Kidney epithelial cell (primary cell): ENCODE measurements around the gene PCTP. TPM values are rescaled to one million over a fixed set of nuclear protein-coding genes. Genes with fewer than 3 reads are reported as not detected.

Experiments used
- DNase-seq: peaks from one replicate; pipeline ENCODE4 v3.0.0-alpha.2; 2010; ENCODE audit warnings: low read depth
- H3K27me3 ChIP-seq: 2 replicates; pipeline ENCODE4 v1.6.0; 2011; ENCODE audit warnings: low read length; ENCODE audit not compliant: control insufficient read depth, insufficient read depth
- H3K36me3 ChIP-seq: 2 replicates; pipeline ENCODE4 v1.5.1; 2011; ENCODE audit warnings: low read length; ENCODE audit not compliant: control insufficient read depth, insufficient read depth
- H3K4me3 ChIP-seq: 2 replicates; pipeline ENCODE4 v1.5.1; 2011; ENCODE audit warnings: low read depth, mild to moderate bottlenecking, control low read depth, low read length
- total RNA-seq: library from RNA; depleted of rRNA; stranded (reverse); fragments of >200 nt; gene quantifications from 2 replicates; pipeline ENCODE4 v1.2.3, GENCODE V29; 2015
- TF ChIP-seq, protein P1 (sequence below): IDR thresholded peaks from 2 replicates; pipeline ENCODE4 v1.5.1; 2011; ENCODE audit warnings: mild to moderate bottlenecking, moderate library complexity, low read length, control low read depth, inconsistent platforms; ENCODE audit not compliant: insufficient read depth, poor library complexity, severe bottlenecking

Gene PCTP
- total RNA-seq, 1 donor from 2014 or later, result 32.2 TPM

DNA sequence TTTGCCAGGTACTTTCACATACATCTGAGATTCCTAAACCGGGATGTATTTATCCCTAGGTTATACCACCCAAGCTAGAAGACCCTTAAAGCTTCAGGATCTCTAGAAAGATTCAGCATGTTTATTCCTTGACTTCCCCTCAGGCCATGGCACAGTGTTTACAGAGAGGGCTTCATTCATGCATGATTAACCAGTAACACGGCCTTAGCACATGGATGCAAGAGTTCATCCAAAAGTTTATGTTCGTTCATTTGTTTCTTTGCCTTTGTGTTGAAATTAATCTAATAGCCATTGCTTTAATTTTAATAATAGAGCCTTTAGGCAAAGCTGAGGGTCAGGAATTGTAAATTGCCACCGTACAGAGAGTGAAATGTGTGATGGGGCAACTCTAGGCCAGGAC, 13.8 kb downstream of the PCTP start:
- no peaks in the 10 kb centered on the region for H3K36me3 ChIP-seq
- no peaks in the 10 kb centered on the region for H3K27me3 ChIP-seq
- TF ChIP-seq, protein P1, sequence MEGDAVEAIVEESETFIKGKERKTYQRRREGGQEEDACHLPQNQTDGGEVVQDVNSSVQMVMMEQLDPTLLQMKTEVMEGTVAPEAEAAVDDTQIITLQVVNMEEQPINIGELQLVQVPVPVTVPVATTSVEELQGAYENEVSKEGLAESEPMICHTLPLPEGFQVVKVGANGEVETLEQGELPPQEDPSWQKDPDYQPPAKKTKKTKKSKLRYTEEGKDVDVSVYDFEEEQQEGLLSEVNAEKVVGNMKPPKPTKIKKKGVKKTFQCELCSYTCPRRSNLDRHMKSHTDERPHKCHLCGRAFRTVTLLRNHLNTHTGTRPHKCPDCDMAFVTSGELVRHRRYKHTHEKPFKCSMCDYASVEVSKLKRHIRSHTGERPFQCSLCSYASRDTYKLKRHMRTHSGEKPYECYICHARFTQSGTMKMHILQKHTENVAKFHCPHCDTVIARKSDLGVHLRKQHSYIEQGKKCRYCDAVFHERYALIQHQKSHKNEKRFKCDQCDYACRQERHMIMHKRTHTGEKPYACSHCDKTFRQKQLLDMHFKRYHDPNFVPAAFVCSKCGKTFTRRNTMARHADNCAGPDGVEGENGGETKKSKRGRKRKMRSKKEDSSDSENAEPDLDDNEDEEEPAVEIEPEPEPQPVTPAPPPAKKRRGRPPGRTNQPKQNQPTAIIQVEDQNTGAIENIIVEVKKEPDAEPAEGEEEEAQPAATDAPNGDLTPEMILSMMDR, result no peak
- no peak overlapping the region for H3K4me3 ChIP-seq
- DNase-seq, result no peak

DNA sequence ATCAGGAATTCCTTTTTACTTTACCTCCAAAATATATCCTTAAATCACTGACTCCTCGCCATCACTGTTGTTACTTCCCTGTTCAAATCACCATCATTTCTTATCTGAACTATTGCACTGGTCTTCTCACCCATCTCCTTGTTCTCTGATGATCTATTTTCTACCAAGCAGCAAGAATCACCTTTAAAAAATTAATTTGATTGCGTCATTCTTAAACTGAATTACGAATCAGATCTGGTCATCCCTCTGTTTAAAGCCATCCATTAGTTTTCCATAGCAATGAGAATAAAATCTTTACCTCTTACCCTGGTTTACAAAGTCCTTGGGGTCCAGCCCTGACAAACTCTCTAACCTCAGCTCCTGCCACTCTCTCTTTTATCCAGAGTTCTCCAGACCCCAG, 14.6 kb downstream of the PCTP start:
- H3K36me3 ChIP-seq, result no peaks in the 10 kb centered on the region
- no peaks in the 10 kb centered on the region for H3K27me3 ChIP-seq
- H3K4me3 ChIP-seq, result no peak overlapping the region
- TF ChIP-seq, protein P1, result no peak
- no peak for DNase-seq

DNA sequence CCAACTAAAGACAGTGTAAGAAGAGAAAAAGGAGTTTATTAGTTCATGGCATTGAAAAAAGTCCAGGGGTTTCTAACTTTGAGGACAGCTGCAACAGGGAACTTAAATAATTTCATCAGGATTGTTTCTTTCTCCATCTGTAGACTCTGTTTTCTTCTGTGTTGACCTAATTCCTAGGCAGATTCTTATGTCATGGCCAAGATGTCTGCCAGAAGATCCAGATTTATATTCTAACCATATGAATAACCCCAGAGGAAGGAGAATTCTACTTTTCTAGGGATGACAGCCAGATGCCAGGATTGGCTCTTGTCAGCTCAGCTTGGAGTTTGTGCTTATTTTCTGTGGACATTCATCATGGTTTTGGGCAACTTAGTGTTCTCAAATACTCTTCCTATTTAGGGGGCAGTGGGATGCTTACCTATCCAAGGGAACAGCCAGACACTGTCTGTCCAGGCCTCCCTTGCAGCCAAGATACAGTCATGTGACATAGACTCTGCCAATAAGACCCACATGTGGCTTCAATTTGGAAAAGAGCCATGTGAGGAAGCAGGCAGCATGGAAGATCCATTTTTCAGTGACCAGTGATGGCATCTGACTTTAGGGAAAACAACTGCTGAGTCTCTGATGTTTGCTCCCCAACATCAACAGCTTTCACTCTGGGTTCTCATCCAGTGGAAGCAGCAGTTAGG, 18.2 kb downstream of the PCTP start:
- Histone ChIP-seq H3K4me3 (no peak overlapping the region), H3K36me3 (no peaks in the 10 kb centered on the region), H3K27me3 (no peaks in the 10 kb centered on the region)
- no peak for DNase-seq
- TF ChIP-seq, protein P1, result no peak

DNA sequence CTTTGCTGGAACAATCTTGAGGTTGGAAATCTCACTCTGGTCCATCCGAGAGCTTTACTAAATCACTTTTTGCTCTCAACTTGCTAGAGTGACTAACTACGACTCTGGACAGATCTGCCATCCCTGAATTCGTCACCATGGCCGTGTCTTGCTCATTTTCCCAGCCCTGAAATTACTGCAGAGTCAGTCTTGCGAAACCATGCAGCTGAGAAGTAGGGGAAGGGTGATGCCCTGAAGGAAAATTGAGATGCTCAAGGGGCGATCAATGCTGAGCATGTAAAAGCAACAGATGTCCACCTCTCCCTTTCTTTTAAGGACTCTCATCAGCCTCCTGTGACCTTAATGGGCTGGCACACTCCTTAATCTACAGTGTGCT, 18.8 kb downstream of the PCTP start:
- TF ChIP-seq, protein P1, result no peak
- no peaks in the 10 kb centered on the region for H3K36me3 ChIP-seq
- no peak for DNase-seq

DNA sequence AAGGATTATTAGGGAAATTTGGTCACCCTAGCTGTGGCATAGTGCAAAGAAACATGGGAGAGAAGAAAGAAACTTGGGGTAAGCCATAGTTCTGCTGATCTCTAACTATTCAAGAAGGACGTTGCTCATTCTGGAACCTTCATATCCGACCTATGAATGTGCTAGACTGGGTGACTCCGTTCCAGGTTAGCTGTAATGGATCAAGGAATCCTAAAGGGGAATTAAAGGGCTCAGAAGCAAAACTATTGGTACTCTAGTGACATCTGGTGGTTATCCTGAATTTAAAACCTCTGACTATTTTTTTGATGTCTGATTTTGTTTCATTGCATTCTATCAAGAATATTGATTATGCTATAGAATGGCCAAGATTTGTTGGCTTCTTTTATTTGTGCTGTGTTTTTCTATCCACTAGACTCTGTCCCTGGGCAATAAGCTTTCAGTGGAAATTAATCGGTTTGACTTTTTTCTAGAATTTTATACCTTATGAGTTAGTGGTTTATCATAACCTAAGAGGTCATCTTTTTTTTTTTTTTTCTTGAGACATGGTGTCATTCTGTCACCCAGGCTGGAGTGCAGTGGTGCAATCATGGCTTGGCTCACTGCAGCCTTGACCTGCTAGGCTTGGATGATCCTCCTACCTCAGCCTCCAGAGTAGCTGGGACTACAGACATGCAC, 19.5 kb downstream of the PCTP start:
- Histone ChIP-seq H3K4me3 (no peak overlapping the region), H3K27me3 (no peaks in the 10 kb centered on the region), H3K36me3 (no peaks in the 10 kb centered on the region)
- TF ChIP-seq, protein P1, result peak; percentile 32
- DNase-seq, result no peak

More for the DNA sequence above, 18.8 kb downstream of the PCTP start:
- H3K4me3 ChIP-seq, result no peak overlapping the region
- H3K27me3 ChIP-seq, result no peaks in the 10 kb centered on the region

DNA sequence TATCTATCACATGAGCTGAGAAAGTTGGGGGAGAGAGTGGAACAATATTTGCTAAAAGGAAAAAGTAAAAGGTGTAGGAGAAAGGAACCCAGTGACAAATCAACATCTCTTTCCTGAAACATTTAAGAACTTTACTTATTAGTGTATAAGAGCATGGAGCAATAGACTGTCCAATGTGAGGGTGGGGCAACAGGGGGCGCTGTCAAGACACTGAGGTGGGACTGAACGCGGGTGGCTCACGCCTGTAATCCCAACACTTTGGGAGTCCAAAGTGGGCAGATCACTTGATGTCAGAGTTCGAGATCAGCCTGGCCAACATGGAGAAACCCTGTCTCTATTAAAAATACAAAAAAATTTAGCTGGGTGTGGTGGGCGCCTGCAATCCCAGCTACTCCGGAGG, 21.2 kb downstream of the PCTP start:
- H3K27me3 ChIP-seq, result no peaks in the 10 kb centered on the region

More for the DNA sequence above, 21.2 kb downstream of the PCTP start:
- Histone ChIP-seq H3K4me3 (no peak overlapping the region), H3K36me3 (no peaks in the 10 kb centered on the region)
- TF ChIP-seq, protein P1, result no peak
- no peak for DNase-seq
